Neural cell (in vitro differentiated cells): ENCODE data around the gene CPD. TPM values are rescaled to one million over a fixed set of nuclear protein-coding genes. Genes with fewer than 3 reads are reported as not detected.

Experiments used
- H2AFZ ChIP-seq: fragments of 200-600, 300-800 bp; sonication (generic), shearing (Covaris generic); 2 replicates; pipeline ENCODE4 v1.6.0; 2014; ENCODE audit warnings: low read depth, mild to moderate bottlenecking, antibody characterized with exemption, low read length, moderate library complexity
- H3F3A ChIP-seq: fragments of 200-600 bp; shearing (Covaris generic); 2 replicates; pipeline ENCODE4 v1.6.1; 2016; ENCODE audit warnings: mild to moderate bottlenecking, moderate library complexity, mixed read lengths, antibody characterized with exemption, low read length; ENCODE audit not compliant: insufficient read depth, poor library complexity, severe bottlenecking
- H3K27ac ChIP-seq: fragments of 200-600, 300-800 bp; sonication (generic), shearing (Covaris generic); 2 replicates; pipeline ENCODE4 v1.5.1; 2014; ENCODE audit warnings: mild to moderate bottlenecking, low read length, moderate library complexity
- H3K27me3 ChIP-seq: fragments of 300-800, 200-600 bp; sonication (generic), shearing (Covaris generic); 2 replicates; pipeline ENCODE4 v1.6.0; 2014; ENCODE audit warnings: mild to moderate bottlenecking, low read depth, low read length, moderate library complexity; ENCODE audit not compliant: insufficient read depth
- H3K36me3 ChIP-seq: fragments of 300-800, 200-600 bp; sonication (generic), shearing (Covaris generic); 2 replicates; pipeline ENCODE4 v1.5.1; 2014; ENCODE audit warnings: mild to moderate bottlenecking, antibody characterized with exemption, low read length, moderate library complexity; ENCODE audit not compliant: insufficient read depth
- H3K4me2 ChIP-seq: fragments of 300-800, 200-600 bp; sonication (generic), shearing (Covaris generic); 2 replicates; pipeline ENCODE4 v1.6.0; 2014; ENCODE audit warnings: mild to moderate bottlenecking, low read length
- H3K4me3 ChIP-seq: fragments of 300-800, 200-600 bp; sonication (generic), shearing (Covaris generic); 2 replicates; pipeline ENCODE4 v1.5.1; 2014; ENCODE audit warnings: mild to moderate bottlenecking, low read length, moderate library complexity
- H3K79me2 ChIP-seq: fragments of 200-600 bp; shearing (Covaris generic); replicated peaks from 2 replicates; pipeline ENCODE4 v1.6.0; 2014; ENCODE audit warnings: mild to moderate bottlenecking, low read length, moderate library complexity; ENCODE audit not compliant: insufficient read depth
- H3K9ac ChIP-seq: fragments of 300-800, 200-600 bp; sonication (generic), shearing (Covaris generic); 2 replicates; pipeline ENCODE4 v1.6.1; 2016; ENCODE audit warnings: mild to moderate bottlenecking, low read length, mixed read lengths
- H3K9me2 ChIP-seq: fragments of 200-600 bp; shearing (Covaris generic); 2 replicates; pipeline ENCODE4 v1.6.1; 2016; ENCODE audit warnings: mild to moderate bottlenecking, low read length, mixed read lengths; ENCODE audit not compliant: insufficient read depth
- H3K9me3 ChIP-seq: fragments of 200-600, 300-800 bp; sonication (generic), shearing (Covaris generic); 2 replicates; pipeline ENCODE4 v1.6.1; 2016; ENCODE audit warnings: mild to moderate bottlenecking, mixed run types, low read length, moderate library complexity, mixed read lengths
- H4K20me1 ChIP-seq: fragments of 200-600 bp; shearing (Covaris generic); 2 replicates; pipeline ENCODE4 v1.6.1; 2016; ENCODE audit warnings: mild to moderate bottlenecking, mixed run types; ENCODE audit not compliant: insufficient read depth
- CTCF ChIP-seq: fragments of 450-650 bp; IDR thresholded peaks from 2 replicates; pipeline ENCODE4 v1.5.1; 2014; ENCODE audit warnings: antibody characterized with exemption, mild to moderate bottlenecking, moderate library complexity; ENCODE audit not compliant: poor library complexity, severe bottlenecking
- EP300 ChIP-seq: fragments of 450-650 bp; conservative IDR thresholded peaks from 2 replicates; pipeline ENCODE4 v1.6.1; 2014; ENCODE audit warnings: antibody characterized with exemption, mild to moderate bottlenecking, moderate library complexity; ENCODE audit not compliant: poor library complexity, severe bottlenecking
- EZH2 ChIP-seq: fragments of 200-600, 300-800 bp; shearing (Covaris generic), sonication (generic); IDR thresholded peaks from 2 replicates; pipeline ENCODE4 v1.6.1; 2014; ENCODE audit warnings: antibody characterized with exemption, low read length, borderline replicate concordance, mild to moderate bottlenecking; ENCODE audit not compliant: insufficient read depth, poor library complexity, severe bottlenecking
- MXI1 ChIP-seq: fragments of 450-650 bp; conservative IDR thresholded peaks from 2 replicates; pipeline ENCODE4 v1.6.1; 2014; ENCODE audit warnings: antibody characterized with exemption, mild to moderate bottlenecking; ENCODE audit not compliant: poor library complexity, severe bottlenecking
- POLR2AphosphoS5 ChIP-seq: IDR thresholded peaks from 2 replicates; pipeline ENCODE4 v1.6.1; 2012
- RAD21 ChIP-seq: fragments of 450-650 bp; conservative IDR thresholded peaks from 2 replicates; pipeline ENCODE4 v1.6.1; 2014; ENCODE audit warnings: antibody characterized with exemption, mild to moderate bottlenecking, moderate library complexity
- REST ChIP-seq: IDR thresholded peaks from 2 replicates; pipeline ENCODE4 v1.6.1; 2012; ENCODE audit warnings: borderline replicate concordance
- SMC3 ChIP-seq: fragments of 450-650 bp; conservative IDR thresholded peaks from 2 replicates; pipeline ENCODE4 v1.6.1; 2014; ENCODE audit warnings: antibody characterized with exemption, mild to moderate bottlenecking, moderate library complexity; ENCODE audit not compliant: poor library complexity
- TAF1 ChIP-seq: IDR thresholded peaks from 2 replicates; pipeline ENCODE4 v1.6.1; 2012; ENCODE audit warnings: low read depth
- polyA plus RNA-seq: library from polyadenylated mRNA; depleted of rRNA; stranded (reverse); fragments of >200 nt; gene quantifications from 2 replicates; pipeline ENCODE4 v1.2.3, GENCODE V29; 2014

Gene CPD
- polyA plus RNA-seq, 1 donor from 2014 or later: 14.1 TPM

DNA sequence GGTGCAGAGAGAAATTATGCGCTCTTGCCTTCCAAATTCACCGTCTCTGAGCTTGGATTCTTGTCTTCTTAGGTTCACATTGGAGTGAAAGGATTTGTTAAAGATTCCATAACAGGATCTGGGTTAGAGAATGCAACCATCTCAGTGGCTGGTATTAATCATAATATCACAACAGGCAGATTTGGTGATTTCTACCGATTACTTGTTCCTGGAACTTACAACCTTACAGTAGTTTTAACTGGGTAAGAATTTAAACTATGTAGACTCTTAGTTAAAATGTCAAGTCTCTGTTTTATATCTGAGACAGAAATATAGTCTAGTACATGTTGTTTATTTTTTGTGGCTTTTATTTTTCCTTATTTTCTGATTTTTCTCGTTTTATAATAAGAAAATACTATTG is 42.9 kb downstream of the CPD start:
- Histone ChIP-seq H3K36me3 (peaks cover 5% of the 10 kb centered on the region), H2AFZ (no peak overlapping the region), H3K9me2 (no peaks in the 10 kb centered on the region), H3K9ac (no peak overlapping the region), H3K4me2 (no peak overlapping the region), H3K27me3 (no peaks in the 10 kb centered on the region), H3K9me3 (no peaks in the 10 kb centered on the region), H3K79me2 (no peaks in the 10 kb centered on the region), H4K20me1 (no peaks in the 10 kb centered on the region), H3K27ac (no peak overlapping the region), H3K4me3 (no peak overlapping the region), H3F3A (no peaks in the 10 kb centered on the region)
- TF ChIP-seq EZH2 (no peak), TAF1 (no peak)

DNA sequence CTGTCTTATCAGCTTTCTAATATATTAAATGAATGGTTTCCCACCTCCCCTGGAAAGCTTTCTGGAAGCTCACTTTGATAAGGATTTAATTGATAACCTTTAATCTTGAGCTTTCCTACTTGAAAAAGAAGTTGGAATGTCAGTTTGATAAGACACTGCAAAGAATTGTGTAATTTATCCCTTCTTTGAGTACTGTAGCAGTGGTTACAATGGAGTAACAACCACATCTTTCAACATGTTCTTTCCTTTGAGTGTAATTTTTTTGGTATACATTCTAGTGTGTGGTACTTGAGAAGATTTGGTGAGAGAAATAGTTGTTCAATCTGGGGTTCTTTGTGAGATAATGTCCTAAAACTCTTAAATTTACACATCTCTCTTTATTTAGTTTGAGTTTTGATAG is 43.4 kb downstream of the CPD start:
- H3F3A ChIP-seq: no peaks in the 10 kb centered on the region
- H3K9me2 ChIP-seq: no peaks in the 10 kb centered on the region
- H3K36me3 ChIP-seq: peaks cover 5% of the 10 kb centered on the region
- H3K9me3 ChIP-seq: no peaks in the 10 kb centered on the region
- no peak overlapping the region for H3K4me2 ChIP-seq
- no peaks in the 10 kb centered on the region for H3K27me3 ChIP-seq
- H3K9ac ChIP-seq: no peak overlapping the region
- no peaks in the 10 kb centered on the region for H4K20me1 ChIP-seq
- H3K4me3 ChIP-seq: no peak overlapping the region
- H3K79me2 ChIP-seq: no peaks in the 10 kb centered on the region
- H3K27ac ChIP-seq: no peak overlapping the region
- H2AFZ ChIP-seq: no peak overlapping the region
- TF ChIP-seq EZH2 (no peak), TAF1 (no peak), REST (no peak), MXI1 (no peak)

GRCh38 chr17:30424471-30424870 is 45.7 kb downstream of the CPD start:
- no peaks in the 10 kb centered on the region for H4K20me1 ChIP-seq
- H3K27me3 ChIP-seq: no peaks in the 10 kb centered on the region
- H3K9me3 ChIP-seq: no peaks in the 10 kb centered on the region
- H3K4me3 ChIP-seq: no peak overlapping the region
- no peaks in the 10 kb centered on the region for H3K9me2 ChIP-seq
- no peak overlapping the region for H3K9ac ChIP-seq
- peaks cover 5% of the 10 kb centered on the region for H3K36me3 ChIP-seq
- H2AFZ ChIP-seq: no peak overlapping the region
- TF ChIP-seq TAF1: no peak
- H3K27ac ChIP-seq: no peak overlapping the region
- H3K79me2 ChIP-seq: no peaks in the 10 kb centered on the region
- no peaks in the 10 kb centered on the region for H3F3A ChIP-seq
- H3K4me2 ChIP-seq: no peak overlapping the region

- Histone ChIP-seq H3K9me2 (no peaks in the 10 kb centered on the region), H3K27me3 (no peaks in the 10 kb centered on the region), H3K27ac (no peak overlapping the region), H3K79me2 (no peaks in the 10 kb centered on the region), H3K9me3 (no peaks in the 10 kb centered on the region), H2AFZ (no peak overlapping the region), H4K20me1 (no peaks in the 10 kb centered on the region), H3F3A (no peaks in the 10 kb centered on the region), H3K9ac (no peak overlapping the region), H3K4me2 (no peak overlapping the region), H3K4me3 (no peak overlapping the region), H3K36me3 (peaks cover 5% of the 10 kb centered on the region)
- TF ChIP-seq POLR2AphosphoS5: no peak
- TF ChIP-seq RAD21: no peak
- no peak for TF ChIP-seq SMC3
- TF ChIP-seq TAF1: no peak
- no peak for TF ChIP-seq CTCF
- TF ChIP-seq REST: no peak
- no peak for TF ChIP-seq MXI1
- TF ChIP-seq EP300: no peak
- no peak for TF ChIP-seq EZH2
These were observed 47.6 kb downstream of the CPD start for GRCh38 chr17:30426292-30426691.
